Mesenchymal stem cell (in vitro differentiated cells and primary cell): ENCODE measurements around the gene PKN1.

Source experiments
- DNase-seq: peaks from one replicate; pipeline ENCODE4 v3.0.0-alpha.2; 2013
- H2AFZ ChIP-seq: one replicate; pipeline ENCODE4 v1.6.1; 2013; ENCODE audit warnings: low read depth, mild to moderate bottlenecking, control low read depth, inconsistent platforms, low read length, moderate library complexity
- H2AK5ac ChIP-seq: 2 replicates; pipeline ENCODE4 v1.6.1; 2013; ENCODE audit warnings: low read length, moderate library complexity, mild to moderate bottlenecking, inconsistent platforms; ENCODE audit not compliant: severe bottlenecking
- H2BK120ac ChIP-seq: one replicate; pipeline ENCODE4 v1.6.1; 2013; ENCODE audit warnings: low read depth, mild to moderate bottlenecking, inconsistent platforms, low read length, moderate library complexity
- H2BK12ac ChIP-seq, 2 experiments: one replicate each; pipeline ENCODE4 v1.6.1; 2013; ENCODE audit warnings: inconsistent platforms in 2 of 2, low read length in 2 of 2, mild to moderate bottlenecking in 2 of 2, moderate library complexity in 2 of 2, control low read depth in 1 of 2
- H2BK15ac ChIP-seq: one replicate; pipeline ENCODE4 v1.6.1; 2013; ENCODE audit warnings: mild to moderate bottlenecking, low read depth, inconsistent platforms; ENCODE audit not compliant: poor library complexity, severe bottlenecking
- H2BK5ac ChIP-seq: 2 replicates; pipeline ENCODE4 v1.6.1; 2013; ENCODE audit warnings: low read depth, mild to moderate bottlenecking, low read length, control low read depth, inconsistent platforms; ENCODE audit not compliant: poor library complexity, severe bottlenecking
- H3K14ac ChIP-seq, 2 experiments: one replicate each; pipeline ENCODE4 v1.6.1; 2013; ENCODE audit warnings: inconsistent platforms in 2 of 2, low read length in 2 of 2, control low read depth in 1 of 2, mild to moderate bottlenecking in 1 of 2, moderate library complexity in 1 of 2
- H3K18ac ChIP-seq, 2 experiments: one replicate each; pipeline ENCODE4 v1.6.1; 2013; ENCODE audit warnings: inconsistent platforms in 2 of 2, low read length in 2 of 2, control low read depth in 1 of 2, low read depth in 1 of 2, mild to moderate bottlenecking in 1 of 2
- H3K23ac ChIP-seq, 2 experiments: one replicate each; pipeline ENCODE4 v1.6.1; 2013; ENCODE audit warnings: inconsistent platforms in 2 of 2, low read length in 2 of 2, mild to moderate bottlenecking in 2 of 2, moderate library complexity in 2 of 2, control low read depth in 1 of 2
- H3K27ac ChIP-seq: 2 replicates; pipeline ENCODE4 v1.5.1; 2013; ENCODE audit warnings: mild to moderate bottlenecking, moderate library complexity, low read length, control low read depth, inconsistent platforms; ENCODE audit not compliant: poor library complexity, severe bottlenecking
- H3K27me3 ChIP-seq, 2 experiments: 2 replicates each; pipeline versions ENCODE4 v1.6.1 to v1.7.0; 2013; ENCODE audit warnings: low read length in 2 of 2, mild to moderate bottlenecking in 2 of 2, moderate library complexity in 2 of 2, control low read depth in 1 of 2, inconsistent platforms in 1 of 2; ENCODE audit not compliant: control insufficient read depth in 1 of 2, insufficient read depth in 1 of 2
- H3K36me3 ChIP-seq, 2 experiments: 2 replicates each; pipeline versions ENCODE4 v1.6.1 to v1.7.0; 2013; ENCODE audit warnings: low read length in 2 of 2, control low read depth in 1 of 2, inconsistent platforms in 1 of 2, low read depth in 1 of 2, mild to moderate bottlenecking in 1 of 2; ENCODE audit not compliant: insufficient read depth in 2 of 2, control insufficient read depth in 1 of 2
- H3K4ac ChIP-seq, 2 experiments: one replicate each; pipeline ENCODE4 v1.6.1; 2013; ENCODE audit warnings: inconsistent platforms in 2 of 2, low read length in 2 of 2, mild to moderate bottlenecking in 2 of 2, moderate library complexity in 2 of 2, control low read depth in 1 of 2, low read depth in 1 of 2
- H3K4me1 ChIP-seq: 2 replicates; pipeline ENCODE4 v1.6.1; 2013; ENCODE audit warnings: low read depth, low read length, control low read depth; ENCODE audit not compliant: control insufficient read depth, insufficient read depth
- H3K4me2 ChIP-seq: 2 replicates; pipeline ENCODE4 v1.6.1; 2013; ENCODE audit warnings: low read length, mild to moderate bottlenecking, inconsistent platforms; ENCODE audit not compliant: poor library complexity, severe bottlenecking
- H3K4me3 ChIP-seq, 2 experiments: 2 replicates each; pipeline versions ENCODE4 v1.5.1 to v1.7.0; 2013; ENCODE audit warnings: low read length in 2 of 2, mild to moderate bottlenecking in 2 of 2, control low read depth in 1 of 2, low read depth in 1 of 2; ENCODE audit not compliant: insufficient read depth in 1 of 2
- H3K79me1 ChIP-seq: replicated peaks from 2 replicates; pipeline ENCODE4 v1.6.1; 2013; ENCODE audit warnings: mild to moderate bottlenecking, control low read depth, low read length, inconsistent platforms; ENCODE audit not compliant: poor library complexity, severe bottlenecking
- H3K9ac ChIP-seq: 2 replicates; pipeline ENCODE4 v1.7.0; 2013; ENCODE audit warnings: mild to moderate bottlenecking, low read length, moderate library complexity
- H3K9me3 ChIP-seq: 2 replicates; pipeline ENCODE4 v1.7.0; 2013; ENCODE audit warnings: mild to moderate bottlenecking, low read length; ENCODE audit not compliant: control insufficient read depth
- H4K8ac ChIP-seq: one replicate; pipeline ENCODE4 v1.6.1; 2013; ENCODE audit warnings: inconsistent platforms, mild to moderate bottlenecking, low read length, moderate library complexity
- H4K91ac ChIP-seq: one replicate; pipeline ENCODE4 v1.6.1; 2013; ENCODE audit warnings: mild to moderate bottlenecking, low read length, inconsistent platforms
- WGBS: methylation state at CpG from one replicate; pipeline ENCODE4 v1.1.7; 2013; ENCODE audit warnings: mixed read lengths; 5-methylcytosine and 5-hydroxymethylcytosine counted together

Gene PKN1

DNA sequence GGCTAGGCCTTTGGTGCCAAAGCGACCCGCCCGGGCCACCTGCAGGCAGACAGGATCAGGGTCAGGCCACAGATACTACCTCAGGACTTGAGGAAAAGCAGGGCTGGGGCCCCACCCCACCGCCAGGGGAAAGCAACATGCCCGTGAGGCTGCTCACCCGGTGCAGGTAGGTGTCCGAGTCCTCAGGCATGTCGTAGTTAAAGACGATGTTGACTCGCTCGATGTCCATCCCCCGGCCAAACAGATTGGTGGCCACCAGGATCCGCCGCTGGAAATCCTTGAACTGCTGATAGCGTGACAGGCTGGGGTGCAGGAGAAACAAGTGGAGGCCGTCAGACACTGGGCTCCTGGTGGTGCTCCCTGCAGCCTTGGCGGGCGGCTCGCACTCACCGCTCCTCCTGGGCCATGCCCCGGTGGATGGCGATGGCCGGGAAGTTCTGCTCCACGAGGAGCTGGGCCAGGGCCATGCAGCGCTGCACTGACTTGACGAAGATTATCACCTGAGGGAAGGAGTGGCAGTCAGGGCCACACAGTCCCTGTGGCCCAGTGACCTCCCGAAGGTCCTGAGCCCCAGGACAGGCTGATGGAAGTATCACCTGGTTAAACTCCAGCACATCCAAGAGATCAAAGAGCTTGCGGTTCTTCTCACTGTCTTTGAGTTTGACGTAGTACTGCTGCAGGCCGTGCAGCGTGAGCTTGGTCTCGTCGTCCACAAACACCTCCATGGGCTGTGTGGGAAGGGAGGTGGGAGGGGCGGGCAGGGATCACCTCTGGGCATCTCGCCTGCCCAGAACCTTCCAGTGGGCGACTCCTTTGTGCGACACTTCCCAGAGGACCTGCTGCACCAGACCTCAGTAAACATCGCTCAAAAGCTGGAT lies 23.7 kb upstream of the PKN1 start:
- Histone ChIP-seq H3K27me3 (no peaks in the 10 kb centered on the region), H3K79me1 (peaks cover 24% of the 10 kb centered on the region), H3K27ac (no peak overlapping the region), H2AFZ (no peak overlapping the region), H2BK120ac (no peak overlapping the region), H2BK5ac (no peak overlapping the region), H3K9ac (no peak overlapping the region), H3K4me1 (peaks cover 24% of the 10 kb centered on the region), H4K8ac (no peak overlapping the region), H3K9me3 (no peaks in the 10 kb centered on the region), H3K4ac (no peak overlapping the region), H4K91ac (no peak overlapping the region), H2BK15ac (no peak overlapping the region), H3K23ac (no peak overlapping the region), H2BK12ac (no peak overlapping the region), H2AK5ac (no peak overlapping the region), H3K18ac (no peak overlapping the region), H3K4me3 (no peak overlapping the region), H3K36me3 (peaks cover 78 to 79% of the 10 kb centered on the region in 2 experiments), H3K14ac (no peak overlapping the region), H3K4me2 (no peak overlapping the region)
- WGBS = 96% methylated on average over 38 of the region's 38 CpGs
- no peak for DNase-seq

DNA sequence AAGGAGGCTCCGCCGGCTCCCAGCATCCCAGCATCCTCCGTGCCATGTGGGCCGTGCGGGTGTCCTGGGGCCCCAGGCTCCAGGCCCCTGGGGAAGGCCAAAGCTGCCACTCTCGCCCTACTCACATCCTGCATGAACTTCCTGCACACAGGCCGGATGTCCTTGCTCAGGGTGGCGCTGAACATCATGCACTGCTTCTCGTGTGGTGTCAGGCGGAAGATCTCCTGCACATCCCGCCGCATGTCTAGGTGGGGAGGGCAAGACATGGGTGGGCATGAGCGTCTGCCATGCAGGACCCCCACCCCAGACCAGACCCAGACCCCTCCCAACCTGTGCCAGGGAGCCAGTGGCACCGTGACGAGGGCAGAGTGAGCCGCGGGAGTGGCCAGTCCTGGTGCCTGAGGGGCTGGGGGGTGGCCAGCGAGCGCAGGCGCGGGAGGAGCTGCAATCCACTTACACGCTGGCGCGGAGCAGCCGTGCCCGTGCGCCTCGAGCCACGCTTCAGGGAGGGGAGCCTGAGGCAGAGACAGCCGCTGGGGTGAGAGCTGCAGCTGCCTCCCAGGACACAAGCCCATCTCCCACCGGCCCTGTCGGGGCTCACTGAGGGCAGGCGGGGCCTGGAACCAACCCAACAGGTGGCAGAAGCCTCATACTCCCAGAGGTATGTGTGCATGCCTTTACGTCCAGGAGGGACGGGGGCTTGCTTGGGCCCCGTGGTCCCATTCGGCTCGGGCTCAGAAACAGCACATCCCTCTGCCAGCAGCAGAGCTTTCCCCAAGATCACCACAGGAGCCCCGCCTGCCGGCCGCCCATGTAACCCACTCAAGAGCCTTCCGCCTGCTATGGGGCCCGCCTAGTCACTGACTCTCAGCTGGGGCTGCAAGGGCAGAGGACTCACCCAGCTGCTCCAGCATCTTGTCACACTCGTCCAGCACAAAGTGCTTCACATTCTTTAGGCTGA lies 22.7 kb upstream of the PKN1 start:
- no peak overlapping the region for H3K18ac ChIP-seq
- no peak overlapping the region for H3K4me2 ChIP-seq
- no peaks in the 10 kb centered on the region for H3K27me3 ChIP-seq
- no peak overlapping the region for H3K4me3 ChIP-seq
- H3K9me3 ChIP-seq = no peaks in the 10 kb centered on the region
- no peak overlapping the region for H2AK5ac ChIP-seq
- no peak overlapping the region for H3K23ac ChIP-seq
- H3K4ac ChIP-seq = no peak overlapping the region
- no peak overlapping the region for H4K91ac ChIP-seq
- no peak overlapping the region for H3K14ac ChIP-seq
- H2BK15ac ChIP-seq = no peak overlapping the region
- no peak overlapping the region for H3K9ac ChIP-seq
- peaks cover 24% of the 10 kb centered on the region for H3K79me1 ChIP-seq
- WGBS = 95% methylated on average over 44 of the region's 44 CpGs
- H3K36me3 ChIP-seq = peaks cover 74 to 78% of the 10 kb centered on the region in 2 experiments
- H2AFZ ChIP-seq = no peak overlapping the region
- H3K4me1 ChIP-seq = peaks cover 26% of the 10 kb centered on the region
- H2BK120ac ChIP-seq = no peak overlapping the region
- no peak for DNase-seq
- no peak overlapping the region for H4K8ac ChIP-seq
- H2BK12ac ChIP-seq = no peak overlapping the region
- H3K27ac ChIP-seq = no peak overlapping the region
- H2BK5ac ChIP-seq = no peak overlapping the region

DNA sequence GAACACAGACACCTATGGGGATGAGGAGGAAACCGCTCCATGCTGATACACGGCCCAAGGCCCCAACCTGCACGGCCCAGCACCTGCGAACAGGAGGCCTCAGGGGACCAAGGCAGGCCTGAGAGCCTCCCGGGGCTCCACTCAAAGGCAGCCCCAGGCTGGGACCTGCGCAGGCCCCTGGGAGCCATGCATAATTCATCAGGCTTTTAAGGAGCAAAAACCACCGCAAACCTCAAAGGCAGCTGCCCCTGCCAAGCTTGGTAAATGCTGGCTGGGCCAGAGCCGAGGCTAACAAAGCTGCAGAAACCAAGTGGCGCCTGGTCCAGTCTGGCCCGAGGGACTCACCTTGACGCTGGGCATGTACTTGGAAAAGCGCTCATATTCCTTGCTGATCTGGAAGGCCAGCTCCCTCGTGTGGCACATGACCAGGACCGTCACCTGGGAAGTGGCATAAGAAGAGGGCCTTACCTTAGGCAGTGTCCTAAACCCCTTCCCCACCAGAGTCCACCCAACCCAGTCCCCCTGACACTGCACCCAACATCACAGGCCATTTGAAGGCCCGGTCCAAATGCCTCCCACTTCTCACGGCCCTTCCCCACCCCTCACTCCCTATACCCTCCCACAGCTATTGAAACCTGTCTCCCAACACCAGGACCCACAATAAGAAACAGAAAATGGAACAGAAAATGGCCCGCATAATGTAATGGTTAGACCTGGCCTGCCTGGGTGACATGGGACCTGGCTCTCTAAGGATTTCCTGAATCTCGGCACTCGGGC lies 21.8 kb upstream of the PKN1 start:
- H3K9ac ChIP-seq = no peak overlapping the region
- H3K4me2 ChIP-seq = no peak overlapping the region
- WGBS = 96% methylated on average over 19 of the region's 19 CpGs
- no peak overlapping the region for H3K27ac ChIP-seq
- H3K4me1 ChIP-seq = peaks cover 27% of the 10 kb centered on the region
- no peak overlapping the region for H2BK5ac ChIP-seq
- no peak overlapping the region for H3K4ac ChIP-seq
- no peak for DNase-seq
- peaks cover 72 to 82% of the 10 kb centered on the region in 2 experiments for H3K36me3 ChIP-seq
- H3K4me3 ChIP-seq = no peak overlapping the region
- H3K14ac ChIP-seq = no peak overlapping the region
- no peak overlapping the region for H2BK12ac ChIP-seq
- H2BK120ac ChIP-seq = no peak overlapping the region
- peaks cover 24% of the 10 kb centered on the region for H3K79me1 ChIP-seq
- H4K8ac ChIP-seq = no peak overlapping the region
- H3K9me3 ChIP-seq = no peaks in the 10 kb centered on the region
- H4K91ac ChIP-seq = no peak overlapping the region
- H2BK15ac ChIP-seq = no peak overlapping the region
- no peak overlapping the region for H2AK5ac ChIP-seq
- no peak overlapping the region for H3K18ac ChIP-seq
- no peak overlapping the region for H2AFZ ChIP-seq
- no peaks in the 10 kb centered on the region for H3K27me3 ChIP-seq
- no peak overlapping the region for H3K23ac ChIP-seq
